ENCODE results near the gene CAPN2. TPM values are rescaled to one million over a fixed set of nuclear protein-coding genes. Genes with fewer than 3 reads are reported as not detected.

CAPN2 gene
- total RNA-seq: 228 and 281 TPM in 2 replicates

DNA sequence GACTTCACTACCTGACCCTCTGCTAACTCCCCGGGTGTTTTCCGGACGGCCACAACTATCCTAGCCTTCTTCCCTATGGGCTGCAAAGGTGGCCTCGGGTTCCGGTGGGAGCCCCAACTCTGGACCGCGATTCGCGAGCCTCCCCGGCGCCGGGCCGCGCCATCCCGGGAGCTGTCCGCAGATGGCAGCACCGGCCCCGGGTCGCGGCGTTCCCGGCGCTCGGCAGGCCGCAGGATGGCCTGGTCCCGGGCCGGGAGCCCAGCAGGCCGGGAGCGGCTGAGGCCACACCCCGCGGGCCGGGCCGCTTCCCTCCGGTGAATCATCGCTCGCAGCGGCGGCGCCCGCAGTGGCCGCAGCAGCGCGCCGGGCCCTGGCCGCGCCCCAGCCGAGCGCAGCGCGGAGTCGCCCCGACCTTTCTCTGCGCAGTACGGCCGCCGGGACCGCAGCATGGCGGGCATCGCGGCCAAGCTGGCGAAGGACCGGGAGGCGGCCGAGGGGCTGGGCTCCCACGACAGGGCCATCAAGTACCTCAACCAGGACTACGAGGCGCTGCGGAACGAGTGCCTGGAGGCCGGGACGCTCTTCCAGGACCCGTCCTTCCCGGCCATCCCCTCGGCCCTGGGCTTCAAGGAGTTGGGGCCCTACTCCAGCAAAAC is at the start of gene CAPN2:
TSS of gene CAPN2 (plus strand) at position 346 of the 656 bp plus-strand sequence. CDS start at position 448, 102 bp downstream.
- DNase-seq (ENCODE audit: low read depth): no peak
- peak within 1 kb of the TSS; percentile 91 for H3K4me3 ChIP-seq (ENCODE audit: low read depth, low read length)
- TF ChIP-seq, protein P1, sequence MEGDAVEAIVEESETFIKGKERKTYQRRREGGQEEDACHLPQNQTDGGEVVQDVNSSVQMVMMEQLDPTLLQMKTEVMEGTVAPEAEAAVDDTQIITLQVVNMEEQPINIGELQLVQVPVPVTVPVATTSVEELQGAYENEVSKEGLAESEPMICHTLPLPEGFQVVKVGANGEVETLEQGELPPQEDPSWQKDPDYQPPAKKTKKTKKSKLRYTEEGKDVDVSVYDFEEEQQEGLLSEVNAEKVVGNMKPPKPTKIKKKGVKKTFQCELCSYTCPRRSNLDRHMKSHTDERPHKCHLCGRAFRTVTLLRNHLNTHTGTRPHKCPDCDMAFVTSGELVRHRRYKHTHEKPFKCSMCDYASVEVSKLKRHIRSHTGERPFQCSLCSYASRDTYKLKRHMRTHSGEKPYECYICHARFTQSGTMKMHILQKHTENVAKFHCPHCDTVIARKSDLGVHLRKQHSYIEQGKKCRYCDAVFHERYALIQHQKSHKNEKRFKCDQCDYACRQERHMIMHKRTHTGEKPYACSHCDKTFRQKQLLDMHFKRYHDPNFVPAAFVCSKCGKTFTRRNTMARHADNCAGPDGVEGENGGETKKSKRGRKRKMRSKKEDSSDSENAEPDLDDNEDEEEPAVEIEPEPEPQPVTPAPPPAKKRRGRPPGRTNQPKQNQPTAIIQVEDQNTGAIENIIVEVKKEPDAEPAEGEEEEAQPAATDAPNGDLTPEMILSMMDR (conservative IDR thresholded peaks at IDR 0.05; ENCODE audit: low read depth, low read length): peak; percentile 58

- no peak overlapping the region for H3K4me3 ChIP-seq (ENCODE audit: low read depth, low read length)
- DNase-seq (ENCODE audit: low read depth): no peak
- TF ChIP-seq, protein P1 (conservative IDR thresholded peaks at IDR 0.05; ENCODE audit: low read depth, low read length): no peak
Measured at GRCh38 chr1:223662943-223663342, 49.4 kb upstream of the CAPN2 start.

GRCh38 chr1:223664106-223664505 is 48.2 kb upstream of the CAPN2 start:
- H3K4me3 ChIP-seq (ENCODE audit: low read depth, low read length): no peak overlapping the region
- no peak for DNase-seq (ENCODE audit: low read depth)
- TF ChIP-seq, protein P1 (conservative IDR thresholded peaks at IDR 0.05; ENCODE audit: low read depth, low read length): no peak

DNA sequence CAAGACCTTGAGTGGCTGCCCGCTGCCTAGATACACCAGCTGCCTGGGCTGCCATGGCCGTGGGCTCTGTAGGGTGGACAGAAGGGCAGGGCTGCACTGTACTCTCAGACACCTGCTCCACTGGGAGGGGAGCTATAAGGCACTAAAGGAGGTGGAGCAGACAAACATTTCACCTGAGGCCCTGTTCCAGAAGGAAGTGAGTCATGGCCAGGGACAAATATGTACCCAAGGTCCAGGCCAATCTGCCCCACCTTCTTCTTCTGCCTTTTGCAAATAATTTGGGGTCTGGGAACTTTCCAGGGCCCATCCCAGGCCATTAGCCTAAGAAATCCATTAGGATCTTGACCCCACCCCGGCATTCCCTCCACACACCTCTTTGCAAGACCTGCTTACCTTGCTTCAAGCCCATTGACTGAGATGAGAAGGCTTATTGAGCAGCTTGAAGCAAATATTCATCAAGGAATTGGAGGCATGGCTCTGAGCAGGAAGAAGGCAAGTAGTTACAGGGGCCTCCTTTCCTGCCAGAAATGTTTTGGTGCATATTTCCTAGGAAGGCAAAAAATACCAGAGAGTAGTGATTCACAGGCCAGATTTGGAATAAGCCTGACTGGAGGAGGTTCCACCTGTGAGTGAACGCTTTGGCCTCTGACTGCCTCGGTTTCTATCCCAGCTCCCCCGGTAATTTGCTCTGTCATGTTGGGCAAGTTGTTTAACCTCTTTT is 46.6 kb upstream of the CAPN2 start, which contains the start of gene CAPN8:
TSS of gene CAPN8 (minus strand) at position 110 of the 721 bp plus-strand sequence. CDS start at position 55, 55 bp downstream.
- TF ChIP-seq, protein P1 (conservative IDR thresholded peaks at IDR 0.05; ENCODE audit: low read depth, low read length): no peak
- H3K4me3 ChIP-seq (ENCODE audit: low read depth, low read length): no peak within 1 kb of the TSS
- DNase-seq (ENCODE audit: low read depth): no peak

GRCh38 chr1:223667484-223668182 is 44.7 kb upstream of the CAPN2 start:
- DNase-seq (ENCODE audit: low read depth): peak; percentile 6
- H3K4me3 ChIP-seq (ENCODE audit: low read depth, low read length): no peak overlapping the region
- TF ChIP-seq, protein P1 (conservative IDR thresholded peaks at IDR 0.05; ENCODE audit: low read depth, low read length): no peak

GRCh38 chr1:223669003-223669795 is 43.1 kb upstream of the CAPN2 start:
- DNase-seq (ENCODE audit: low read depth): no peak
- no peak overlapping the region for H3K4me3 ChIP-seq (ENCODE audit: low read depth, low read length)
- TF ChIP-seq, protein P1 (conservative IDR thresholded peaks at IDR 0.05; ENCODE audit: low read depth, low read length): no peak

Measured in epithelial cell of proximal tubule (primary cell).